CD14-positive monocyte (primary cell): ENCODE data around the gene FOXO4. TPM values are rescaled to one million over a fixed set of nuclear protein-coding genes. Genes with fewer than 3 reads are reported as not detected.

ENCODE experiments used
- DNase-seq, 3 donors: peaks; one replicate each; pipeline ENCODE4 v3.0.0-alpha.2; 2011 to 2022
- H2AFZ ChIP-seq: 2 replicates; pipeline ENCODE4 v1.6.0; 2012; ENCODE audit warnings: mild to moderate bottlenecking, low read depth, low read length, inconsistent platforms; ENCODE audit not compliant: insufficient read depth, poor library complexity, severe bottlenecking
- H3K27ac ChIP-seq, 2 donors: 1 replicate in 1 of 2; 2 replicates in 1 of 2; pipeline ENCODE4 v1.5.1; 2012 to 2013; ENCODE audit warnings: low read length in 2 of 2, control low read depth in 1 of 2, inconsistent platforms in 1 of 2, low read depth in 1 of 2, mild to moderate bottlenecking in 1 of 2
- H3K27me3 ChIP-seq, 2 donors: one replicate each; pipeline versions ENCODE4 v1.6.0 to v1.6.1; 2011 to 2013; ENCODE audit warnings: low read length in 2 of 2; ENCODE audit not compliant: control insufficient read depth in 2 of 2, insufficient read depth in 2 of 2
- H3K36me3 ChIP-seq, 2 donors: replicated peaks in 1 of 2; 1 replicate in 1 of 2; 2 replicates in 1 of 2; pipeline versions ENCODE4 v1.5.1 to v1.6.1; 2012 to 2013; ENCODE audit warnings: low read length in 2 of 2, control low read depth in 1 of 2, inconsistent platforms in 1 of 2, mild to moderate bottlenecking in 1 of 2; ENCODE audit not compliant: insufficient read depth in 2 of 2, control insufficient read depth in 1 of 2
- H3K4me1 ChIP-seq, 2 donors: 1 replicate in 1 of 2; 2 replicates in 1 of 2; pipeline versions ENCODE4 v1.5.1 to v1.6.1; 2012 to 2013; ENCODE audit warnings: low read length in 2 of 2, control low read depth in 1 of 2, inconsistent platforms in 1 of 2, mild to moderate bottlenecking in 1 of 2, moderate library complexity in 1 of 2; ENCODE audit not compliant: insufficient read depth in 2 of 2, control insufficient read depth in 1 of 2
- H3K4me2 ChIP-seq: replicated peaks from 2 replicates; pipeline ENCODE3; 2012; ENCODE audit warnings: low read length, moderate library complexity, mild to moderate bottlenecking; ENCODE audit not compliant: poor library complexity, severe bottlenecking; ENCODE audit errors: extremely low read depth
- H3K4me3 ChIP-seq, 3 experiments: fragments of 200-600 bp in 1 of 3; sonication (generic) in 1 of 3; replicated peaks in 1 of 3; 1 replicate in 2 of 3; 2 replicates in 1 of 3; pipeline ENCODE4 v1.5.1; 2011 to 2013; ENCODE audit warnings: low read length in 3 of 3, mild to moderate bottlenecking in 3 of 3, control low read depth in 2 of 3, low read depth in 2 of 3, inconsistent platforms in 1 of 3, moderate library complexity in 1 of 3
- H3K79me2 ChIP-seq: 2 replicates; pipeline ENCODE4 v1.6.0; 2012; ENCODE audit warnings: mild to moderate bottlenecking, control low read depth, inconsistent platforms, low read length, moderate library complexity; ENCODE audit not compliant: insufficient read depth
- H3K9ac ChIP-seq: 2 replicates; pipeline ENCODE4 v1.6.0; 2017; ENCODE audit warnings: low read length, mild to moderate bottlenecking; ENCODE audit not compliant: insufficient read depth, poor library complexity, severe bottlenecking
- H3K9me3 ChIP-seq, 2 donors: replicated peaks in 1 of 2; 1 replicate in 1 of 2; 2 replicates in 1 of 2; pipeline versions ENCODE4 v1.5.1 to v1.6.1; 2012 to 2013; ENCODE audit warnings: low read length in 2 of 2, control low read depth in 1 of 2; ENCODE audit not compliant: control insufficient read depth in 1 of 2, insufficient read depth in 1 of 2
- H4K20me1 ChIP-seq: 2 replicates; pipeline ENCODE4 v1.6.0; 2012; ENCODE audit warnings: mild to moderate bottlenecking, low read length, control low read depth, moderate library complexity; ENCODE audit not compliant: insufficient read depth
- H3K27ac Mint-ChIP-seq, 7 donors: one replicate each; pipeline ENCODE4 v1.8.0; 2020; ENCODE audit warnings: mild to moderate bottlenecking in 7 of 7, mixed read lengths in 7 of 7, moderate library complexity in 6 of 7, inconsistent platforms in 2 of 7
- H3K27me3 Mint-ChIP-seq, 3 donors: one replicate each; pipeline ENCODE4 v1.8.0; 2021 to 2022; ENCODE audit warnings: low read depth in 3 of 3, mild to moderate bottlenecking in 3 of 3, mixed read lengths in 3 of 3, moderate library complexity in 3 of 3, inconsistent platforms in 1 of 3
- H3K36me3 Mint-ChIP-seq, 2 donors: one replicate each; pipeline ENCODE4 v1.8.0; 2020; ENCODE audit warnings: mixed read lengths in 2 of 2, inconsistent platforms in 1 of 2, mild to moderate bottlenecking in 1 of 2
- H3K4me1 Mint-ChIP-seq: one replicate; pipeline ENCODE4 v1.8.0; 2020; ENCODE audit warnings: mild to moderate bottlenecking, mixed read lengths
- H3K4me3 Mint-ChIP-seq, 2 donors: one replicate each; pipeline ENCODE4 v1.8.0; 2020; ENCODE audit warnings: mild to moderate bottlenecking in 2 of 2, mixed read lengths in 2 of 2, moderate library complexity in 1 of 2
- H3K9me3 Mint-ChIP-seq, 7 donors: one replicate each; pipeline ENCODE4 v1.8.0; 2020 to 2022; ENCODE audit warnings: mixed read lengths in 7 of 7, mild to moderate bottlenecking in 6 of 7, moderate library complexity in 6 of 7, inconsistent platforms in 2 of 7
- WGBS: methylation state at CpG from one replicate; pipeline ENCODE4 v1.1.5; 2013; ENCODE audit warnings: missing lambda C conversion rate; ENCODE audit not compliant: insufficient coverage; 5-methylcytosine and 5-hydroxymethylcytosine counted together
- intact Hi-C, 2 donors: fragments of 100-400 bp; cut with micrococcal nuclease; formaldehyde crosslinking; loops; one replicate each; pipeline versions ENCODE4 v1.15.0 to v1.15.1; 2023
- polyA plus RNA-seq, 3 donors: library from polyadenylated mRNA; depleted of rRNA in 1 of 3; unstranded in 2 of 3; stranded (reverse) in 1 of 3; fragments of 300-500 nt in 2 of 3; fragments of >200 nt in 1 of 3; fragmentation: Illumina TruSeq in 2 of 3; gene quantifications; 1 replicate in 2 of 3; 2 replicates in 1 of 3; pipeline ENCODE4 v1.2.3, GENCODE V29; 2012 to 2021
- TF ChIP-seq, protein P1 (sequence below): fragments of 200-600 bp; IDR thresholded peaks from one replicate; pipeline ENCODE4 v1.8.0; 2022; ENCODE audit warnings: antibody characterized with exemption, mild to moderate bottlenecking

FOXO4 gene
- polyA plus RNA-seq, 3 donors: 1.4 to 9.2 (median 1.5) TPM

- Histone ChIP-seq H3K4me2 (peak within 1 kb of the TSS; percentile 55), H3K9ac (peak within 1 kb of the TSS; percentile 55), H4K20me1 (no peaks in the 10 kb centered on the region), H3K4me1 (peaks cover 46 to 51% of the 10 kb centered on the region in 2 donors), H3K27me3 (no peaks in the 10 kb centered on the region), H3K27ac (peak within 1 kb of the TSS; percentile 67 to 93), H2AFZ (peak within 1 kb of the TSS; percentile 18), H3K79me2 (peaks cover 7% of the 10 kb centered on the region), H3K36me3 (peaks cover 0 to 2% of the 10 kb centered on the region in 2 donors), H3K4me3 (peak within 1 kb of the TSS; percentile 29 to 58 (median 56)), H3K9me3 (no peaks in the 10 kb centered on the region)
- DNase-seq: peak; percentile 75 to 90 (median 87)
- TF ChIP-seq, protein P1, sequence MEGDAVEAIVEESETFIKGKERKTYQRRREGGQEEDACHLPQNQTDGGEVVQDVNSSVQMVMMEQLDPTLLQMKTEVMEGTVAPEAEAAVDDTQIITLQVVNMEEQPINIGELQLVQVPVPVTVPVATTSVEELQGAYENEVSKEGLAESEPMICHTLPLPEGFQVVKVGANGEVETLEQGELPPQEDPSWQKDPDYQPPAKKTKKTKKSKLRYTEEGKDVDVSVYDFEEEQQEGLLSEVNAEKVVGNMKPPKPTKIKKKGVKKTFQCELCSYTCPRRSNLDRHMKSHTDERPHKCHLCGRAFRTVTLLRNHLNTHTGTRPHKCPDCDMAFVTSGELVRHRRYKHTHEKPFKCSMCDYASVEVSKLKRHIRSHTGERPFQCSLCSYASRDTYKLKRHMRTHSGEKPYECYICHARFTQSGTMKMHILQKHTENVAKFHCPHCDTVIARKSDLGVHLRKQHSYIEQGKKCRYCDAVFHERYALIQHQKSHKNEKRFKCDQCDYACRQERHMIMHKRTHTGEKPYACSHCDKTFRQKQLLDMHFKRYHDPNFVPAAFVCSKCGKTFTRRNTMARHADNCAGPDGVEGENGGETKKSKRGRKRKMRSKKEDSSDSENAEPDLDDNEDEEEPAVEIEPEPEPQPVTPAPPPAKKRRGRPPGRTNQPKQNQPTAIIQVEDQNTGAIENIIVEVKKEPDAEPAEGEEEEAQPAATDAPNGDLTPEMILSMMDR: no peak
- no CpG with 5 or more reads among the region's 8 CpGs for whole genome bisulfite sequencing
- intact Hi-C loops: no loop called here
- H3K9me3 Mint-ChIP-seq: peaks cover 0 to 2% (median 0%) of the 10 kb centered on the region in 7 donors
- H3K36me3 Mint-ChIP-seq: peaks cover 0 to 14% of the 10 kb centered on the region in 2 donors
- H3K27ac Mint-ChIP-seq: peak within 1 kb of the TSS; percentile 93 to 98 (median 96)
- peak within 1 kb of the TSS; percentile 79 to 88 for H3K4me3 Mint-ChIP-seq
- H3K4me1 Mint-ChIP-seq: peaks cover 56% of the 10 kb centered on the region
- peaks cover 0 to 5% (median 0%) of the 10 kb centered on the region in 3 donors for H3K27me3 Mint-ChIP-seq
These were observed 15.6 kb downstream of the FOXO4 start, which contains the start of gene IL2RG for GRCh38 chrX:71111141-71111843. IL2RG (minus strand) TSS chrX:71111577; CDS start chrX:71111539, 38 bp downstream.

- Mint-ChIP-seq H3K4me3 (peak overlapping the region; percentile 79 to 88), H3K36me3 (peaks cover 0 to 11% of the 10 kb centered on the region in 2 donors), H3K27ac (peak overlapping the region; percentile 91 to 98 (median 96)), H3K27me3 (peaks cover 0 to 5% (median 0%) of the 10 kb centered on the region in 3 donors), H3K4me1 (peaks cover 52% of the 10 kb centered on the region), H3K9me3 (peaks cover 0 to 2% (median 0%) of the 10 kb centered on the region in 7 donors)
- Histone ChIP-seq H4K20me1 (no peaks in the 10 kb centered on the region), H3K79me2 (peaks cover 7% of the 10 kb centered on the region), H3K27ac (peak overlapping the region; percentile 67 to 93), H3K4me1 (peaks cover 42 to 45% of the 10 kb centered on the region in 2 donors), H3K4me2 (peak overlapping the region; percentile 55), H3K9ac (peak overlapping the region; percentile 55), H3K9me3 (no peaks in the 10 kb centered on the region), H3K4me3 (peak overlapping the region; percentile 29 to 58 (median 56)), H3K36me3 (peaks cover 0 to 2% of the 10 kb centered on the region in 2 donors), H2AFZ (peak overlapping the region; percentile 18), H3K27me3 (no peaks in the 10 kb centered on the region)
- peak in 2 of 3 donors; percentile 14 to 35 for DNase-seq
- TF ChIP-seq, protein P1: no peak
- WGBS: 0% methylated on average over 1 of the region's 5 CpGs
- intact Hi-C loops: no loop called here
These were observed 16.3 kb downstream of the FOXO4 start for GRCh38 chrX:71111921-71112431.
